Left lung (tissue), 10 donors: ENCODE data around the gene PLSCR3. TPM values are rescaled to one million over a fixed set of nuclear protein-coding genes. Genes with fewer than 3 reads are reported as not detected.
"Not testable (repeated sequence)": the region's sequence is repeated elsewhere in the genome, so short reads cannot be mapped to it uniquely, and the experiment has no call there.

ENCODE experiments used
- ATAC-seq: fragments of 200-7000 bp; cut with Tn5 transposase; one replicate; pipeline ENCODE4 v1.9.1; 2020; ENCODE audit warnings: moderate library complexity
- DNase-seq, 4 donors: peaks; one replicate each; pipeline ENCODE4 v3.0.0-alpha.2; 2013 to 2020
- H3K27ac ChIP-seq, 2 donors: fragments of 200-600 bp; sonication (generic) in 1 of 2; one replicate each; pipeline versions ENCODE4 v1.5.0 to v1.8.0; 2020 to 2021
- H3K27me3 ChIP-seq, 2 donors: fragments of 200-600 bp; sonication (generic) in 1 of 2; one replicate each; pipeline versions ENCODE4 v1.5.0 to v1.8.0; 2020 to 2021
- H3K36me3 ChIP-seq, 2 donors: fragments of 200-600 bp; sonication (generic) in 1 of 2; one replicate each; pipeline versions ENCODE4 v1.5.0 to v1.8.0; 2020 to 2021
- H3K4me1 ChIP-seq, 2 donors: fragments of 200-600 bp; one replicate each; pipeline ENCODE4 v1.8.0; 2021
- H3K4me3 ChIP-seq, 2 donors: fragments of 200-600 bp; sonication (generic) in 1 of 2; one replicate each; pipeline versions ENCODE4 v1.5.0 to v1.8.0; 2020 to 2021; ENCODE audit warnings: mild to moderate bottlenecking in 1 of 2
- H3K9me3 ChIP-seq, 2 donors: fragments of 200-600 bp; sonication (generic) in 1 of 2; one replicate each; pipeline versions ENCODE4 v1.5.0 to v1.8.0; 2020 to 2021
- CTCF ChIP-seq, 2 donors: fragments of 200-600 bp; sonication (generic) in 1 of 2; IDR thresholded peaks; one replicate each; pipeline versions ENCODE4 v1.5.0 to v1.8.0; 2021; ENCODE audit warnings: antibody characterized with exemption in 2 of 2
- intact Hi-C, 2 donors: fragments of 100-400 bp; cut with DNase I; formaldehyde crosslinking; loops; one replicate each; pipeline versions ENCODE4 v1.11.2 to v1.14.2; 2022
- polyA plus RNA-seq, 6 donors: library from polyadenylated mRNA; unstranded; fragments of 120-200 nt; gene quantifications; one replicate each; pipeline ENCODE4 v1.2.1, GENCODE V29; 2013; ENCODE audit not compliant: insufficient read length in 6 of 6
- total RNA-seq, 2 donors: library from RNA; stranded (reverse); fragmentation: NEBNext Ultra II Directional; extraction: Animal tissue kit (Norgen Biotek cat#: 25700); gene quantifications; one replicate each; pipeline ENCODE4 v1.2.1, GENCODE V29; 2021
- donor health status: DM: no; HTN: yes; CAD: no.
- donor health status: DM: no; HTN: no; CAD: no.

PLSCR3 gene
- total and polyA plus RNA-seq, 8 donors = 42.0 to 62.5 (median 52.9) TPM

GRCh38 chr17:7369825-7370224 is 24.5 kb downstream of the PLSCR3 start:
- Histone ChIP-seq H3K4me1 (no peaks in the 10 kb centered on the region), H3K9me3 (no peaks in the 10 kb centered on the region), H3K27me3 (no peaks in the 10 kb centered on the region), H3K27ac (no peak overlapping the region), H3K4me3 (no peak overlapping the region), H3K36me3 (no peaks in the 10 kb centered on the region)
- no peak for DNase-seq
- intact Hi-C loops = no loop called here
- no peak for ATAC-seq
- no peak for TF ChIP-seq CTCF (IDR thresholded peaks at IDR 0.05)

- not testable (repeated sequence) for ATAC-seq, H3K27me3 ChIP-seq
Observed at GRCh38 chr17:7368599-7368994, 25.7 kb downstream of the PLSCR3 start.

GRCh38 chr17:7367918-7368598 is 26.3 kb downstream of the PLSCR3 start:
- no peaks in the 10 kb centered on the region for H3K9me3 ChIP-seq
- intact Hi-C loops = no loop called here
- no peak for TF ChIP-seq CTCF (IDR thresholded peaks at IDR 0.05)
- no peaks in the 10 kb centered on the region for H3K27me3 ChIP-seq
- no peak overlapping the region for H3K27ac ChIP-seq
- ATAC-seq = no peak
- H3K4me3 ChIP-seq = no peak overlapping the region
- DNase-seq = no peak
- H3K36me3 ChIP-seq = no peaks in the 10 kb centered on the region
- H3K4me1 ChIP-seq = no peaks in the 10 kb centered on the region

More at GRCh38 chr17:7368599-7368994, 25.7 kb downstream of the PLSCR3 start:
- DNase-seq, H3K4me3 ChIP-seq, intact Hi-C loops, H3K36me3 ChIP-seq, H3K4me1 ChIP-seq, H3K9me3 ChIP-seq, H3K27ac ChIP-seq: not testable (repeated sequence)

- H3K36me3 ChIP-seq = no peaks in the 10 kb centered on the region
Observed at GRCh38 chr17:7367083-7367482, 27.2 kb downstream of the PLSCR3 start.

GRCh38 chr17:7365963-7366362 is 28.4 kb downstream of the PLSCR3 start:
- DNase-seq, H3K36me3 ChIP-seq, intact Hi-C loops, H3K4me3 ChIP-seq, H3K9me3 ChIP-seq, H3K27ac ChIP-seq, ATAC-seq, H3K27me3 ChIP-seq, H3K4me1 ChIP-seq: not testable (repeated sequence)

More at GRCh38 chr17:7367083-7367482, 27.2 kb downstream of the PLSCR3 start:
- Histone ChIP-seq H3K9me3 (no peaks in the 10 kb centered on the region), H3K4me1 (no peaks in the 10 kb centered on the region), H3K27ac (no peak overlapping the region), H3K27me3 (no peaks in the 10 kb centered on the region), H3K4me3 (no peak overlapping the region)
- no peak for TF ChIP-seq CTCF (IDR thresholded peaks at IDR 0.05)
- ATAC-seq (no peak), DNase-seq (no peak)
- intact Hi-C loops = no loop called here

- intact Hi-C loops = no loop called here
- H3K4me3 ChIP-seq = no peak overlapping the region
- ATAC-seq = no peak
- no peaks in the 10 kb centered on the region for H3K4me1 ChIP-seq
- H3K27me3 ChIP-seq = peaks cover 0 to 4% of the 10 kb centered on the region in 2 donors
- TF ChIP-seq CTCF (IDR thresholded peaks at IDR 0.05) = no peak
- H3K36me3 ChIP-seq = no peaks in the 10 kb centered on the region
- DNase-seq = no peak
- H3K9me3 ChIP-seq = no peaks in the 10 kb centered on the region
- no peak overlapping the region for H3K27ac ChIP-seq
Observed at GRCh38 chr17:7363311-7363710, 31.0 kb downstream of the PLSCR3 start.
